K562 (cell line): ENCODE measurements around the gene TMEM61. TPM values are rescaled to one million over a fixed set of nuclear protein-coding genes. Genes with fewer than 3 reads are reported as not detected.

ENCODE experiments used
- ATAC-seq: fragments of 200-7000 bp; cut with Tn5 transposase; 3 replicates; pipeline ENCODE4 v1.9.1; 2020; ENCODE audit warnings: moderate library complexity
- BruUV-seq: library from RNA; stranded (reverse); fragments of 400-500 nt; replicated peaks from 2 replicates; lab custom pipeline; 2021; lab: Mats Ljungman, UMichigan
- CTCF ChIA-PET: fragments of 300-600 bp; formaldehyde crosslinking; extraction: SDS; loops from one replicate; lab custom pipeline; 2021; ENCODE audit warnings: low intra/inter-chr PET ratio; lab: Yijun Ruan, JAX
- POLR2A ChIA-PET: fragments of 300-600, 350-650 bp; sonication (Branson Sonifier 250); formaldehyde crosslinking; extraction: SDS; loops from one replicate; lab custom pipeline; 2021; ENCODE audit warnings: antibody characterized with exemption, inconsistent platforms; lab: Yijun Ruan, JAX
- DNase-seq, 4 experiments: peaks; one replicate each; pipeline versions ENCODE4 v3.0.0 to v3.0.0-alpha.2; 2011 to 2018; ENCODE audit warnings: low spot score in 3 of 4, mixed read lengths in 3 of 4; ENCODE audit errors: extremely low read depth in 1 of 4
- FAIRE-seq: peaks from 2 replicates; lab custom pipeline; 2011; peaks lifted over from hg19 to GRCh38; lab: Jason Lieb, UNC
- H2AFZ ChIP-seq: 2 replicates; pipeline ENCODE4 v1.6.0; 2011; ENCODE audit warnings: low read depth, low read length, control low read depth, inconsistent platforms
- H3K27ac ChIP-seq: fragments of 200-600 bp; 3 replicates; pipeline ENCODE4 v1.8.0; 2011; ENCODE audit warnings: low read depth, mild to moderate bottlenecking, control low read depth, inconsistent platforms, low read length, moderate library complexity, mixed read lengths; ENCODE audit errors: extremely low read depth
- H3K27me3 ChIP-seq, 2 experiments: fragments of 300-600 bp in 1 of 2; 2 replicates in 1 of 2; 3 replicates in 1 of 2; pipeline versions ENCODE4 v1.6.0 to v1.8.0; 2011; ENCODE audit warnings: inconsistent platforms in 2 of 2, low read length in 2 of 2, mild to moderate bottlenecking in 1 of 2, mixed read lengths in 1 of 2, moderate library complexity in 1 of 2; ENCODE audit not compliant: control insufficient read depth in 2 of 2, insufficient read depth in 2 of 2
- H3K36me3 ChIP-seq: fragments of 300-600 bp; 3 replicates; pipeline ENCODE4 v1.8.0; 2011; ENCODE audit warnings: mild to moderate bottlenecking, low read length, inconsistent platforms; ENCODE audit not compliant: control insufficient read depth, insufficient read depth
- H3K4me1 ChIP-seq, 2 experiments: fragments of 200-600 bp in 1 of 2; replicated peaks in 1 of 2; 2 replicates in 1 of 2; 3 replicates in 1 of 2; pipeline versions ENCODE4 v1.5.1 to v1.8.0; 2011; ENCODE audit warnings: inconsistent platforms in 2 of 2, low read length in 2 of 2, mild to moderate bottlenecking in 1 of 2, mixed read lengths in 1 of 2, moderate library complexity in 1 of 2; ENCODE audit not compliant: control insufficient read depth in 2 of 2, insufficient read depth in 2 of 2
- H3K4me2 ChIP-seq: 2 replicates; pipeline ENCODE4 v1.6.1; 2011; ENCODE audit warnings: low read length, control low read depth, inconsistent platforms, mixed read lengths; ENCODE audit not compliant: insufficient read depth
- H3K4me3 ChIP-seq: fragments of 200-600 bp; sonication (generic), shearing (Covaris generic); 2 replicates; pipeline ENCODE4 v1.5.1; 2016; ENCODE audit warnings: control low read depth, inconsistent platforms
- H3K79me2 ChIP-seq: fragments of 200-600 bp; 3 replicates; pipeline ENCODE4 v1.8.0; 2011; ENCODE audit warnings: low read length, inconsistent platforms; ENCODE audit not compliant: control insufficient read depth, insufficient read depth
- H3K9ac ChIP-seq, 2 experiments: 2 replicates each; pipeline versions ENCODE4 v1.6.0 to v1.6.1; 2011; ENCODE audit warnings: low read depth in 2 of 2, low read length in 2 of 2, control low read depth in 1 of 2, inconsistent platforms in 1 of 2, mild to moderate bottlenecking in 1 of 2, mixed read lengths in 1 of 2; ENCODE audit not compliant: insufficient read depth in 1 of 2
- H3K9me1 ChIP-seq: one replicate; pipeline ENCODE4 v1.6.0; 2011; ENCODE audit warnings: inconsistent platforms, mild to moderate bottlenecking, low read length, moderate library complexity; ENCODE audit not compliant: control insufficient read depth, insufficient read depth
- H3K9me3 ChIP-seq: replicated peaks from 2 replicates; pipeline ENCODE4 v1.5.1; 2011; ENCODE audit warnings: low read depth, low read length, inconsistent platforms; ENCODE audit not compliant: control insufficient read depth, insufficient read depth
- H4K20me1 ChIP-seq: replicated peaks from 2 replicates; pipeline ENCODE4 v1.6.1; 2011; ENCODE audit warnings: low read length, inconsistent platforms, mixed read lengths; ENCODE audit not compliant: control insufficient read depth, insufficient read depth
- BHLHE40 ChIP-seq: IDR thresholded peaks from 2 replicates; pipeline ENCODE4 v1.6.1; 2011; ENCODE audit warnings: low read length, improper control_type of control experiment
- HNRNPK ChIP-seq: fragments of 200-400 bp; formaldehyde crosslinking; IDR thresholded peaks from one replicate; pipeline ENCODE4 v1.6.1; 2018; ENCODE audit warnings: mild to moderate bottlenecking, low read depth, low read length; ENCODE audit not compliant: poor library complexity, severe bottlenecking
- MEF2A ChIP-seq: IDR thresholded peaks from 2 replicates; pipeline ENCODE4 v1.6.1; 2011; ENCODE audit warnings: low read depth, mild to moderate bottlenecking, low read length, moderate library complexity; ENCODE audit not compliant: control insufficient read depth
- NELFE ChIP-seq: IDR thresholded peaks from 2 replicates; pipeline ENCODE4 v1.6.1; 2011; ENCODE audit warnings: mild to moderate bottlenecking; ENCODE audit not compliant: insufficient read depth, insufficient read length
- SIN3A ChIP-seq, 2 experiments: fragments of 150-350 bp in 1 of 2; IDR thresholded peaks; 2 replicates each; pipeline ENCODE4 v1.6.1; 2011 to 2016; ENCODE audit warnings: borderline replicate concordance in 2 of 2, low read depth in 2 of 2, low read length in 2 of 2, mild to moderate bottlenecking in 2 of 2, moderate library complexity in 2 of 2; ENCODE audit not compliant: control insufficient read depth in 1 of 2
- ZBTB7A ChIP-seq: IDR thresholded peaks from 2 replicates; pipeline ENCODE4 v1.6.1; 2011; ENCODE audit warnings: low read depth, mild to moderate bottlenecking, low read length, moderate library complexity, borderline replicate concordance; ENCODE audit not compliant: control insufficient read depth
- ZNF445 ChIP-seq: fragments of 250-450 bp; sonication (Bioruptor Pico); IDR thresholded peaks from 2 replicates; pipeline ENCODE4 v1.4.0; 2020; ENCODE audit warnings: low read depth, mild to moderate bottlenecking, moderate library complexity
- WGBS: fragments of 100-300 bp; shearing (Covaris generic); methylation state at CpG from one replicate; pipeline ENCODE4 v1.1.6; 2016; ENCODE audit warnings: low coverage, mixed read lengths; ENCODE audit not compliant: insufficient coverage; ENCODE audit errors: missing lambda C conversion rate; 5-methylcytosine and 5-hydroxymethylcytosine counted together
- in situ Hi-C: fragments of 300-500 bp; cut with MboI; formaldehyde crosslinking; loops from 4 replicates; pipeline ENCODE4 v1.15.0; 2018; ENCODE audit warnings: inconsistent platforms, mixed read lengths
- intact Hi-C: fragments of 100-400 bp; cut with micrococcal nuclease; formaldehyde crosslinking; loops from 2 replicates; pipeline ENCODE4 v1.14.2; 2022
- polyA plus RNA-seq, 8 experiments: library from polyadenylated mRNA; depleted of rRNA in 4 of 8; stranded (reverse) in 5 of 8; unstranded in 3 of 8; fragments of >200 nt; fragmentation: Nextera tagmentation in 2 of 8; fragmentation: Illumina TruSeq in 1 of 8; extraction: Ambion mirVana in 2 of 8; extraction: Trizol in 1 of 8; gene quantifications; 2 replicates each; pipeline versions ENCODE4 v1.2.1 to v1.2.3, GENCODE V29; 2011 to 2014; ENCODE audit warnings: inconsistent platforms in 1 of 8, missing spikeins in 1 of 8
- total RNA-seq, 7 experiments: library from RNA; depleted of rRNA in 6 of 7; stranded (reverse); fragments of >200 nt in 6 of 7; fragmentation: Illumina TruSeq in 2 of 7; extraction: Trizol in 2 of 7; gene quantifications; 2 replicates each; pipeline versions ENCODE4 v1.2.1 to v1.2.3, GENCODE V29; 2011 to 2021; ENCODE audit warnings: low replicate concordance in 1 of 7
- TF ChIP-seq, protein P1 (sequence below): fragments of 250-450 bp; sonication (Bioruptor Pico); IDR thresholded peaks from 2 replicates; pipeline ENCODE4 v1.8.0; 2022; ENCODE audit warnings: inconsistent platforms, mild to moderate bottlenecking, moderate library complexity, borderline replicate concordance
- TF ChIP-seq, protein P2 (sequence below): fragments of 250-450 bp; sonication (Bioruptor Pico); IDR thresholded peaks from 2 replicates; pipeline ENCODE4 v1.8.0; 2021; ENCODE audit warnings: mild to moderate bottlenecking, moderate library complexity
- TF ChIP-seq, protein P3 (sequence below): fragments of 450-650 bp; IDR thresholded peaks from 2 replicates; pipeline ENCODE4 v1.6.1; 2016; ENCODE audit warnings: low read depth

The TMEM61 gene
- total and polyA plus RNA-seq, 9 of the 15 experiments (the other 6 are each of a cell fraction or from before 2014, with no cell fraction given): not detected

DNA sequence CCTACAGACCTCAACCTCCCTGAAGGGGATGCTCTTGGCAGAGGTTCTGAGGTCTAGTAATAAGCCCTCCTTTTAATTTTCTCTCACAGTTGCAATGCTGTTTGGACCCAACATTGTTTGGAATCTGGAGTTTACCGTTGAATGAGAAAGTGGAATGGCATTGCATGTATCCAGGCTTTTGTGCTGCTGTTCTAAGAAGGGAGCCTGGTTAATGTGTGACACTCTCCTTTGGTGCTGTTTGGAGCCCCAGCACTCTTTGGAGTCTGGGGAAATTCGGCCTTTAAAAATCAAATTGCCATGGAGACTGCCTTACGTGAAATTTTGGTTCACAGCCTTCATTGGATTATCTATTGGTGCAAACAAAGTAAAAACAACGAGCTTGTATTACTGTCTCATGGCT is 23.7 kb upstream of the TMEM61 start:
- Histone ChIP-seq H3K79me2 (no peaks in the 10 kb centered on the region), H3K4me3 (no peak overlapping the region), H3K9me3 (no peaks in the 10 kb centered on the region; the same call in 1 of the 2 replicates), H3K4me2 (no peak overlapping the region), H3K27ac (no peak overlapping the region), H2AFZ (no peak overlapping the region), H4K20me1 (no peaks in the 10 kb centered on the region), H3K9me1 (no peaks in the 10 kb centered on the region), H3K27me3 (no peaks in the 10 kb centered on the region; a peak in 1 of 5 replicates), H3K36me3 (no peaks in the 10 kb centered on the region), H3K9ac (no peak overlapping the region), H3K4me1 (peaks cover 0 to 4% of the 10 kb centered on the region in 2 experiments; a peak in 2 of 5 replicates)
- WGBS: 0% methylated on average over 4 of the region's 4 CpGs
- ChIA-PET POLR2A (no interaction called here), CTCF (interaction anchor here (0.6 kb wide), 1 partner anchor 889 kb away, joined by 3 read pairs; no protein-coding TSS in a partner anchor)
- ATAC-seq: no peak
- in situ Hi-C loops: no loop called here
- FAIRE-seq: no peak
- DNase-seq: no peak
- intact Hi-C loops: loop anchor here (10.0 kb wide), 1 partner anchor 378 kb away; no protein-coding TSS in a partner anchor
- BruUV-seq: no TSS peak
- TF ChIP-seq NELFE (no peak), ZBTB7A (no peak), ZNF445 (no peak), SIN3A (IDR thresholded peaks at IDR 0.05; ENCODE audit: borderline replicate concordance in 2 of 2, control insufficient read depth in 1 of 2, low read depth in 2 of 2, low read length in 2 of 2) (no peak), HNRNPK (no peak), MEF2A (no peak), BHLHE40 (no peak)
- TF ChIP-seq, protein P1, sequence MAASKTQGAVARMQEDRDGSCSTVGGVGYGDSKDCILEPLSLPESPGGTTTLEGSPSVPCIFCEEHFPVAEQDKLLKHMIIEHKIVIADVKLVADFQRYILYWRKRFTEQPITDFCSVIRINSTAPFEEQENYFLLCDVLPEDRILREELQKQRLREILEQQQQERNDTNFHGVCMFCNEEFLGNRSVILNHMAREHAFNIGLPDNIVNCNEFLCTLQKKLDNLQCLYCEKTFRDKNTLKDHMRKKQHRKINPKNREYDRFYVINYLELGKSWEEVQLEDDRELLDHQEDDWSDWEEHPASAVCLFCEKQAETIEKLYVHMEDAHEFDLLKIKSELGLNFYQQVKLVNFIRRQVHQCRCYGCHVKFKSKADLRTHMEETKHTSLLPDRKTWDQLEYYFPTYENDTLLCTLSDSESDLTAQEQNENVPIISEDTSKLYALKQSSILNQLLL (CRISPR knock-in tag): no peak
- TF ChIP-seq, protein P2, sequence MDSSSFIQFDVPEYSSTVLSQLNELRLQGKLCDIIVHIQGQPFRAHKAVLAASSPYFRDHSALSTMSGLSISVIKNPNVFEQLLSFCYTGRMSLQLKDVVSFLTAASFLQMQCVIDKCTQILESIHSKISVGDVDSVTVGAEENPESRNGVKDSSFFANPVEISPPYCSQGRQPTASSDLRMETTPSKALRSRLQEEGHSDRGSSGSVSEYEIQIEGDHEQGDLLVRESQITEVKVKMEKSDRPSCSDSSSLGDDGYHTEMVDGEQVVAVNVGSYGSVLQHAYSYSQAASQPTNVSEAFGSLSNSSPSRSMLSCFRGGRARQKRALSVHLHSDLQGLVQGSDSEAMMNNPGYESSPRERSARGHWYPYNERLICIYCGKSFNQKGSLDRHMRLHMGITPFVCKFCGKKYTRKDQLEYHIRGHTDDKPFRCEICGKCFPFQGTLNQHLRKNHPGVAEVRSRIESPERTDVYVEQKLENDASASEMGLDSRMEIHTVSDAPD (CRISPR knock-in tag): no peak
- TF ChIP-seq, protein P3, sequence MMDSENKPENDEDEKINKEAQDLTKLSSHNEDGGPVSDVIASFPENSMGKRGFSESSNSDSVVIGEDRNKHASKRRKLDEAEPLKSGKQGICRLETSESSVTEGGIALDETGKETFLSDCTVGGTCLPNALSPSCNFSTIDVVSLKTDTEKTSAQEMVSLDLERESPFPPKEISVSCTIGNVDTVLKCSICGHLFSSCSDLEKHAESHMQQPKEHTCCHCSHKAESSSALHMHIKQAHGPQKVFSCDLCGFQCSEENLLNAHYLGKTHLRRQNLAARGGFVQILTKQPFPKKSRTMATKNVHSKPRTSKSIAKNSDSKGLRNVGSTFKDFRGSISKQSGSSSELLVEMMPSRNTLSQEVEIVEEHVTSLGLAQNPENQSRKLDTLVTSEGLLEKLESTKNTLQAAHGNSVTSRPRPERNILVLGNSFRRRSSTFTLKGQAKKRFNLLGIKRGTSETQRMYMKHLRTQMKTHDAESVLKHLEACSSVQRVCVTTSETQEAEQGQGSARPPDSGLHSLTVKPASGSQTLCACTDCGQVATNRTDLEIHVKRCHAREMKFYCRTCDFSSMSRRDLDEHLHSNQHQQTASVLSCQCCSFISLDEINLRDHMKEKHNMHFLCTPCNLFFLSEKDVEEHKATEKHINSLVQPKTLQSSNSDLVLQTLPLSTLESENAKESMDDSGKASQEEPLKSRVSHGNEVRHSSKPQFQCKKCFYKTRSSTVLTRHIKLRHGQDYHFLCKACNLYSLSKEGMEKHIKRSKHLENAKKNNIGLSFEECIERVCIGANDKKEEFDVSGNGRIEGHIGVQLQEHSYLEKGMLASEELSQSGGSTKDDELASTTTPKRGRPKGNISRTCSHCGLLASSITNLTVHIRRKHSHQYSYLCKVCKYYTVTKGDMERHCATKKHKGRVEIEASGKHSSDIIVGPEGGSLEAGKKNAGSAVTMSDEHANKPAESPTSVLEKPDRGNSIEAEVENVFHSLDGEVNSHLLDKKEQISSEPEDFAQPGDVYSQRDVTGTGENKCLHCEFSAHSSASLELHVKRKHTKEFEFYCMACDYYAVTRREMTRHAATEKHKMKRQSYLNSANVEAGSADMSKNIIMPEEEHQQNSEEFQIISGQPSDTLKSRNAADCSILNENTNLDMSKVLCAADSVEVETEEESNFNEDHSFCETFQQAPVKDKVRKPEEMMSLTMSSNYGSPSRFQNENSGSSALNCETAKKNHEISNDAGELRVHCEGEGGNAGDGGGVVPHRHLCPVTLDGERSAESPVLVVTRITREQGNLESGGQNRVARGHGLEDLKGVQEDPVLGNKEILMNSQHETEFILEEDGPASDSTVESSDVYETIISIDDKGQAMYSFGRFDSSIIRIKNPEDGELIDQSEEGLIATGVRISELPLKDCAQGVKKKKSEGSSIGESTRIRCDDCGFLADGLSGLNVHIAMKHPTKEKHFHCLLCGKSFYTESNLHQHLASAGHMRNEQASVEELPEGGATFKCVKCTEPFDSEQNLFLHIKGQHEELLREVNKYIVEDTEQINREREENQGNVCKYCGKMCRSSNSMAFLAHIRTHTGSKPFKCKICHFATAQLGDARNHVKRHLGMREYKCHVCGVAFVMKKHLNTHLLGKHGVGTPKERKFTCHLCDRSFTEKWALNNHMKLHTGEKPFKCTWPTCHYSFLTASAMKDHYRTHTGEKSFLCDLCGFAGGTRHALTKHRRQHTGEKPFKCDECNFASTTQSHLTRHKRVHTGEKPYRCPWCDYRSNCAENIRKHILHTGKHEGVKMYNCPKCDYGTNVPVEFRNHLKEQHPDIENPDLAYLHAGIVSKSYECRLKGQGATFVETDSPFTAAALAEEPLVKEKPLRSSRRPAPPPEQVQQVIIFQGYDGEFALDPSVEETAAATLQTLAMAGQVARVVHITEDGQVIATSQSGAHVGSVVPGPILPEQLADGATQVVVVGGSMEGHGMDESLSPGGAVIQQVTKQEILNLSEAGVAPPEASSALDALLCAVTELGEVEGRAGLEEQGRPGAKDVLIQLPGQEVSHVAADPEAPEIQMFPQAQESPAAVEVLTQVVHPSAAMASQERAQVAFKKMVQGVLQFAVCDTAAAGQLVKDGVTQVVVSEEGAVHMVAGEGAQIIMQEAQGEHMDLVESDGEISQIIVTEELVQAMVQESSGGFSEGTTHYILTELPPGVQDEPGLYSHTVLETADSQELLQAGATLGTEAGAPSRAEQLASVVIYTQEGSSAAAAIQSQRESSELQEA: no peak
